Occipital lobe (tissue), 2 donors: ENCODE measurements around the gene MLLT3. TPM values are rescaled to one million over a fixed set of nuclear protein-coding genes. Genes with fewer than 3 reads are reported as not detected.
"Not testable (repeated sequence)": the region's sequence is repeated elsewhere in the genome, so short reads cannot be mapped to it uniquely, and the experiment has no call there.

Experiments
- DNase-seq: peaks from one replicate; lab custom pipeline; 2025; lab: John Stamatoyannopoulos, UW
- total RNA-seq: library from RNA; depleted of rRNA; stranded (reverse); fragments of >200 nt; gene quantifications from one replicate; pipeline ENCODE4 v1.2.3, GENCODE V29; 2014

Gene MLLT3
- 152 TPM for total RNA-seq

GRCh38 chr9:20622330-20623020 lies at the start of gene MLLT3:
Gene MLLT3 (minus strand): TSS chr9:20622499.
- peak; percentile 93 for DNase-seq

GRCh38 chr9:20671635-20672034 lies 49.3 kb upstream of the MLLT3 start:
- DNase-seq: no peak

- no peak for DNase-seq
Measured at GRCh38 chr9:20670395-20670794, 48.1 kb upstream of the MLLT3 start.

- no peak for DNase-seq
Measured at GRCh38 chr9:20664501-20664900, 42.2 kb upstream of the MLLT3 start.

DNA sequence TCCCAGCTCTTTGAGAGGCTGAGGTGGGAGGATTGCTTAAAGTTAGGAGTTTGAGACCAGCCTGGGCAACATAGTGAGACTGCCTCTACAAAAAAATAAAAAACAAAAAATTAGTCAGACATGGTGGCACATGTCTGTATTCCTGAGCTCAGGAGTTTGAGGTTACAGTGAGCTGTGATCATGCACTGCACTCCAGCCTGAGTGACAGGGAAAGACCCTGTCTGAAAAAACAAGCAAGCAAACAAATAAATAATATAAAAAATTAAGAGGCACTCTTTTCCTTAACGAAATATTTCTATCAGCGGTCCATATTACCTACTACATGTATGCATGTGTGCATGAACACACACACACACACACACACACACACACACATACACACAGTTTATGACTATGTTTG lies 40.8 kb upstream of the MLLT3 start:
- DNase-seq: no peak

DNA sequence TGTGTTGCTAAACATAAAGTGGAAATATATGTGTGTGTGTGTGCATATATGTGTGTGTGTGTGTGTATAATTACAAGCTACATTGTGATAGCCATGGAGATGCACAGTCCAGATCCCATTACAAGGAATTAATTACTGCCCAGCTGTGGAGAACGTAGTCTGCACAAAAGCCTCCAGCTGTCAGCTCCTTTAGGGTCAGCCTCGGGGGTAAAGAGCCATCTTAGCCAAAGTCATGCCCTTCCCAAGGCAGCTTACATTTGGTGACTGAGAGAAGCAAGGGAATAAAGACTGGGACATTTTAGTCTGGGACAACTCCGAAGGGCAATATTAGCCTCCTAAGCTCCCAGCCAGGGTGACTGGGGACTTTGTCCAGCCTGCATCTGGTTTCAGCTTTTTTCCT lies 39.9 kb upstream of the MLLT3 start:
- no peak for DNase-seq

DNA sequence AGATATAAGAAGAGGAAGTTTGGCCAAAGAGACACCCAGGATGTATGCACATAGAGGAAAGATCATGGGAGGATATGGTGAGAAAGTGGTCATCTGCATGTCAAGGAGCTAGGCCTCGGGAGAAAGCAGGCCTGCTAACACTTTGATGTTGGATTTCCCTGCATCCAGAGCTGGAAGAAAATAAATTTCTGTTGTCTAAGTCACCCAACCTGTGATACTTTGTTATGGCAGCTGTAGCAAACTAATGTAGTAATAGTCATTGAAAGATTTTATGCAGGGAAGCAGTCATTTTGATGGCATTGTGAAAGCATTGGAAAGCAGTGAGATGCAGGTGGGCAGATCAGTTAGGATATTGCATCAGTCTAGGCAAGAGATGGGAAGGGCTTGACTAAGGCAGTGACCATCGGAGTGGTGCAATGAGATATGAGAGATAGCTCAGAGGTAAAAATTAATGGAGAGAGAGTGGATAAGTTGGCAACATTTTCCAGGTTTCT lies 37.2 kb upstream of the MLLT3 start:
- no peak for DNase-seq

GRCh38 chr9:20658677-20659473 lies 36.6 kb upstream of the MLLT3 start:
- DNase-seq: no peak

GRCh38 chr9:20658246-20658667 lies 36.0 kb upstream of the MLLT3 start:
- not testable (repeated sequence) for DNase-seq

DNA sequence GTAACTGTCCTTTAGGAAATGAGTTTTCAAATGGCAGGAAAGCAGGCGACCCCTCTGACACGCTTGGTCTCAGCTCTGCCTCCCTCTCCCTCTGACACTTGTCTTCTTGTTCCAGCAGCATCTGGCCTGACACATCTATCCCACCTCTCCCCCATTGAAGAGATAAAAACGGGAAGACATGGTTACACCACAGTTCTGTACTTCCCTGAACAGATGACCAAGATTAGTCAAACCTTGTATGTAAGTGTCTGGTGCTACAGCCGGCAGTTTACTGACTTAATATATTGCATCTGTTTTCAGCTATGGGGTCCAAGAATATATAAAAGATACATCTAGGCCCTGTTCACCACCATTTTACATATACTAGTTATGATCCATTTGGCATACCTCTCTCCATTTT lies 29.6 kb upstream of the MLLT3 start:
- DNase-seq: no peak

DNA sequence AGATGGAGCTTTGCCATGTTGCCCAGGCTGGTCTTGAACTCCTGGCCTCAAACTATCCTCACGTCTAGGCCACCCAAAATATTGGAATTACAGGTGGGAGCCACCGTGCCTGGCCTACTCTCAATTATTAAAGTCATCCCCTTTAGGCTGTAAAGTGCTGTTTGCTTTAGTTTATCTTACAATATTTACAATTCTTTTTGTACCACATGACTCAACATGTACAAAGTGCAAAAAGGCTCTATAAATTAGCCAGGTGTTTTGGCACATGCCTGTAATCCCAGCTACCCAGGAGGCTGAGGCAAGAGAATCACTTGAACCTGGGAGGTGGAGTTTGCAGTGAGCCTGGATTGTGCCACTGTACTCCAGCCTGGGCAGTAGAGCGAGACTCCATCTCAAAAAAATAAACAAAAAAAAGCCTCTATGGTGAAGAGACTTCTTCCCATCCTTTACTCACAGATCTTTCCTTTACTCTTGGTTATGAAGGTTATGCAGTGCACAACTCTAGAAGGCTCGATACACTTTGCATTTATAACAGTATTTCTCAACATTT lies 28.5 kb upstream of the MLLT3 start:
- no peak for DNase-seq

- no peak for DNase-seq
Measured at GRCh38 chr9:20650313-20650712, 28.0 kb upstream of the MLLT3 start.

- no peak for DNase-seq
Measured at GRCh38 chr9:20649381-20649780, 27.1 kb upstream of the MLLT3 start.

DNA sequence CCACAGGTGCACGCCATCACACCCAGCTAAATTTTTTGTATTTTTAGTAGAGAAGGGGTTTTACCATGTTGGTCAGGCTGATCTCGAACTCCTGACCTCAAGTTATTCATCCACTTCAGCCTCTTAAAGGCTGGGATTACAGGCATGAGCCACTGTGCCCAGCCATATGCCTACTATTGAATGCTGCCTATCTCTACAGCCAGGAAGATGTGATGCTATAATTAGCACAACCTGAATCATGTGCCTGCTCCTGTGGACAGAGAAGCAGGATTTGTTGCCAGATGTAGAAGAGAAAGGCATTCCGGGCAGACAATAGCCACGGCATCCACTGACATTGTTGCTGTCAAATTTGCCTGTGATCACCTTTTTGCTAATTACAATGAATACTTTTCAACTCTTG lies 24.4 kb upstream of the MLLT3 start:
- no peak for DNase-seq

- no peak for DNase-seq
Measured at GRCh38 chr9:20643660-20644059, 21.4 kb upstream of the MLLT3 start.

- DNase-seq: no peak
Measured at GRCh38 chr9:20642045-20642444, 19.7 kb upstream of the MLLT3 start.

DNA sequence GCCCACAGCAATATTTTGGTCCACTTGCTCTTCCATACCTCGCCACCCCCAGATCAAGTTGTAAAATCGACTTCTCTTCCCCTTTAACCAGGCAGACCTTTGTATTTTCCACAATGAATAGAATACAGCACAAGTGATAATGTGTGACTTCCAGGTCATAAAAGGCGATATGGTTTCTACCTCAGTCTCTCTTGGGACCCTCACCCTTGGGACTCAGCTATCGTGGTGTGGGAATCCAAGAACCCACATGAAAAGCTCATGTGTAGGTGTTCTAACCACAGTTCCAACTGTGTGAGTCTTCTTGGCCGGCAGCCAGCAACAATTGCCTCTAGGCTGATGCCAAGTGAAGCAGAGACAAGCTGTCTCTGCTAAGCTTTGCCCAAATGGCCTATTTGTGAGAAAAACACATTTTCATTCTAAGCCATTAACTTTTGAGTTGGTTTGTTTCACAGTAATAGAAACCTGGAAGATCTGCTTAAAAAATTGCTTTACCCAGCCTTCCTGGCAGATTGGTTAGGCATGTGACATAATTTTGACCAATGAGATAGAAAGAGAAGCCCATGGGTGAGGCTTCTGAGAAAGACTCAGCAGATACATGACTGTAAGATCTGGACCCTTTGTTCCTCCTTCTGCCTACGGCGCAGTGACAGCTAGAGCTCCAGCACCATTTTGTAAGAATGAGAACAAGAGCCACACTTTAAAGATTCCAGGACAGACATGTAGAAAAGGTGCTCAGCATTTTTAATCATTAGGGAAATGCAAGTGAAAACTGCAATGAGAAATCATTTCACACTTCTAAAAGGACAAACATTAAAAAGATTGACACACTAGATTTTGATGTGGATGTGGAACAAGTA lies 18.3 kb upstream of the MLLT3 start:
- DNase-seq: peak; percentile 63

DNA sequence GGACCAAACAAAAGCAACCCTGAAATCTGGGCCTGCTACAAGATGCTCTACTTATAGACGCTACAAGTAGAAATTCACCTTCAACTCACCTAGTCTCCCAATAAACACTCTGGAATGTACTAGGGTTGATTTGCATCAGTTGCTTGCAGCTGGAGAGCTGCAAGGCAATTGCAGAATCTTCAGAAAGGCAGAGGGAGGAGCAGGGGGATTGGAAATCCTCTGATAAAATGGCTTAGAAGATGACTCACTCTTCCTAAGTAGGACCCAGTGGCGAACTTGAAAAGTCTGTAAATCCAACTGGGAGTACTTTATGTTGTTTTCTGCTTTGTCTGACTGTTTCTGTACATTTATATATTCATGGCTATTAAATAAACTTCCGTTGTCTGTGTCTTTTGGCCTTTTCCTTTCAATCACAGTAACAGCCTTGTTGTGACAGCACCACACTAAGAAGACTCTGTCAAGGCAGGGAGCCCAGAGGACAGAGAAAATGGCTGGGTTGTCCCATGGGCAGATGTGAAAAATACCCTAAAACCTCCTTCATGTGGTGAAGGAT lies 14.7 kb upstream of the MLLT3 start:
- DNase-seq: no peak

- no peak for DNase-seq
Measured at GRCh38 chr9:20634895-20635294, 12.6 kb upstream of the MLLT3 start.

GRCh38 chr9:20632705-20633104 lies 10.4 kb upstream of the MLLT3 start:
- DNase-seq: no peak

DNA sequence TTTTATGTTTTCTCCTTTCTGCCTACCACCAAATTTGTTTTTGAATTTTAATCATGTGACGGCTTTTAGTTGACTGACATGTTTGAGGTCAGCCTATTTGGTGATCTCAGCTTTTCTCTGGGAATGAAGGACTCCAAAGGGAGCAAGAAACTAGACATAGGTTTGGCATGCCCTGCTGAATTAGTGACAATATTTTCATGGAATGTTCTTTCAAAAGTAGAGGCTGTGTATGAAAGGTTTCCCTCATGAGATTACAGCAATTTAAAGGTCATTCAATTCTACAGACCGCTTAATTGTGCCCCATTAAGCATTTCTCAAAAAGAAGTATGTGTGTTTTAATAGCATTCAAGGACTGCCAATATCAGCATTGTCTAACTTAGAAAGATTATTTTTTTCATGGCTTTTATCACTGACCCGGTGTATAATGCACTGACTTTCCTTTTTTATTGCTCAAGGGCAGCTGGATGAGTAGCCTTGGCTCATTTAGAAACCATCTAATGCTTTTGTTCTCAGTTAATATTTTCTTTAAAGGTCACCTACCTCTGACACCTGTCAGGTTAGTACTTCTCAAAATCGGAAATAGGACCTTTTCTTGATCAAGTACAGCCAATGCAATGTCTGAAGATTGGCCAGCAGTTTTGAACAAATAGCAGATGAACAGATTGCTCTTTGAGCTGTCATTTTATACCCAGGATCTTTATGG lies 8.1 kb upstream of the MLLT3 start:
- no peak for DNase-seq
